ENCODE results near the gene NOL3. TPM values are rescaled to one million over a fixed set of nuclear protein-coding genes. Genes with fewer than 3 reads are reported as not detected.
A peak's percentile ranks its signal among the peaks of the same experiment; 100 is the strongest.

Gene NOL3
- total and polyA plus RNA-seq, 2 of the 13 experiments (the other 11 are each of a cell fraction or from before 2014, with no cell fraction given) = 5.7 to 20.5 TPM

GRCh38 chr16:67170168-67170948 is at the start of gene NOL3 (continued):
- no peak for TF ChIP-seq KIAA2018 (CRISPR knock-in tag; IDR thresholded peaks at IDR 0.05; ENCODE audit: borderline replicate concordance)
- TF ChIP-seq ZNF253 (CRISPR knock-in tag; IDR thresholded peaks at IDR 0.05; ENCODE audit: borderline replicate concordance) = 0 out of 2 replicates have a peak, but pooled peaks have one; percentile 68
- peak; percentile 25 for TF ChIP-seq ZNF883 (CRISPR knock-in tag; IDR thresholded peaks at IDR 0.05; ENCODE audit: not compliant biosample characterization)
- no peak for TF ChIP-seq ZNF720 (CRISPR knock-in tag; IDR thresholded peaks at IDR 0.05)
- 0 out of 2 replicates have a peak, but pooled peaks have one; percentile 17 for TF ChIP-seq DPF2 (CRISPR knock-in tag; IDR thresholded peaks at IDR 0.05; ENCODE audit: borderline replicate concordance, low read depth)
- peak; percentile 40; the same call in 1 of the 2 replicates for TF ChIP-seq MAZ (IDR thresholded peaks at IDR 0.05; ENCODE audit: borderline replicate concordance, low read depth, low read length)
- peak; percentile 73 for TF ChIP-seq MAZ (CRISPR knock-in tag; IDR thresholded peaks at IDR 0.05; ENCODE audit: low read depth)
- TF ChIP-seq ZNF354B (CRISPR knock-in tag; IDR thresholded peaks at IDR 0.05) = no peak
- no peak for TF ChIP-seq ZNF615 (CRISPR knock-in tag; IDR thresholded peaks at IDR 0.05; ENCODE audit: borderline replicate concordance)
- no peak for TF ChIP-seq DZIP1 (CRISPR knock-in tag; IDR thresholded peaks at IDR 0.05)
- no peak for TF ChIP-seq MBD4 (IDR thresholded peaks at IDR 0.05; ENCODE audit: borderline replicate concordance, low read length)
- TF ChIP-seq BHLHE40 (IDR thresholded peaks at IDR 0.05; ENCODE audit: low read length) = no peak
- no peak for TF ChIP-seq ZNF563 (CRISPR knock-in tag; IDR thresholded peaks at IDR 0.05)
